Panc1 (cell line): ENCODE results near the gene PLXNC1.

ENCODE experiments used
- POLR2AphosphoS5 ChIP-seq: IDR thresholded peaks from 2 replicates; pipeline ENCODE4 v1.6.1; 2012; ENCODE audit warnings: mild to moderate bottlenecking, low read depth, low read length, moderate library complexity
- REST ChIP-seq, 2 experiments: IDR thresholded peaks; 2 replicates each; pipeline ENCODE4 v1.6.1; 2011 to 2012; ENCODE audit warnings: low read depth in 2 of 2, control low read depth in 1 of 2, low read length in 1 of 2, mild to moderate bottlenecking in 1 of 2, moderate library complexity in 1 of 2; ENCODE audit not compliant: insufficient read depth in 1 of 2
- SIN3A ChIP-seq: IDR thresholded peaks from 2 replicates; pipeline ENCODE4 v1.6.1; 2012; ENCODE audit warnings: low read depth, mild to moderate bottlenecking, low read length, moderate library complexity, borderline replicate concordance; ENCODE audit not compliant: insufficient read depth
- TCF7L2 ChIP-seq: IDR thresholded peaks from 2 replicates; pipeline ENCODE4 v1.6.1; 2011; ENCODE audit warnings: mild to moderate bottlenecking, low read depth, low read length, inconsistent platforms
- TF ChIP-seq, protein P1 (sequence below): fragments of 450-650 bp; IDR thresholded peaks from 2 replicates; pipeline ENCODE4 v1.5.1; 2017; ENCODE audit warnings: mild to moderate bottlenecking

GRCh38 chr12:94157181-94157580, 8.8 kb downstream of the PLXNC1 start:
- TF ChIP-seq, protein P1, sequence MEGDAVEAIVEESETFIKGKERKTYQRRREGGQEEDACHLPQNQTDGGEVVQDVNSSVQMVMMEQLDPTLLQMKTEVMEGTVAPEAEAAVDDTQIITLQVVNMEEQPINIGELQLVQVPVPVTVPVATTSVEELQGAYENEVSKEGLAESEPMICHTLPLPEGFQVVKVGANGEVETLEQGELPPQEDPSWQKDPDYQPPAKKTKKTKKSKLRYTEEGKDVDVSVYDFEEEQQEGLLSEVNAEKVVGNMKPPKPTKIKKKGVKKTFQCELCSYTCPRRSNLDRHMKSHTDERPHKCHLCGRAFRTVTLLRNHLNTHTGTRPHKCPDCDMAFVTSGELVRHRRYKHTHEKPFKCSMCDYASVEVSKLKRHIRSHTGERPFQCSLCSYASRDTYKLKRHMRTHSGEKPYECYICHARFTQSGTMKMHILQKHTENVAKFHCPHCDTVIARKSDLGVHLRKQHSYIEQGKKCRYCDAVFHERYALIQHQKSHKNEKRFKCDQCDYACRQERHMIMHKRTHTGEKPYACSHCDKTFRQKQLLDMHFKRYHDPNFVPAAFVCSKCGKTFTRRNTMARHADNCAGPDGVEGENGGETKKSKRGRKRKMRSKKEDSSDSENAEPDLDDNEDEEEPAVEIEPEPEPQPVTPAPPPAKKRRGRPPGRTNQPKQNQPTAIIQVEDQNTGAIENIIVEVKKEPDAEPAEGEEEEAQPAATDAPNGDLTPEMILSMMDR, result no peak
- no peak for TF ChIP-seq POLR2AphosphoS5
- TF ChIP-seq SIN3A, result no peak
- TF ChIP-seq REST (IDR thresholded peaks at IDR 0.05; ENCODE audit: insufficient read depth in 1 of 2, low read depth in 2 of 2, low read length in 1 of 2), result no peak
- no peak for TF ChIP-seq TCF7L2
